Activated naive CD8-positive, alpha-beta T cell (primary cell): ENCODE measurements around the gene CLEC3B.
"Not testable (repeated sequence)": the region's sequence is repeated elsewhere in the genome, so short reads cannot be mapped to it uniquely, and the experiment has no call there.

Experiments used
- H3K27ac Mint-ChIP-seq: one replicate; pipeline ENCODE4 v1.8.0; 2021; ENCODE audit warnings: mixed read lengths
- H3K27me3 Mint-ChIP-seq: one replicate; pipeline ENCODE4 v1.8.0; 2021; ENCODE audit warnings: mixed read lengths
- H3K36me3 Mint-ChIP-seq: one replicate; pipeline ENCODE4 v1.8.0; 2021; ENCODE audit warnings: mixed read lengths
- H3K4me1 Mint-ChIP-seq: one replicate; pipeline ENCODE4 v1.8.0; 2021; ENCODE audit warnings: low read depth, mixed read lengths
- H3K4me3 Mint-ChIP-seq: one replicate; pipeline ENCODE4 v1.8.0; 2021; ENCODE audit warnings: mild to moderate bottlenecking, mixed read lengths
- H3K9me3 Mint-ChIP-seq: one replicate; pipeline ENCODE4 v1.8.0; 2021; ENCODE audit warnings: low read depth, mixed read lengths

The CLEC3B gene, protein sequence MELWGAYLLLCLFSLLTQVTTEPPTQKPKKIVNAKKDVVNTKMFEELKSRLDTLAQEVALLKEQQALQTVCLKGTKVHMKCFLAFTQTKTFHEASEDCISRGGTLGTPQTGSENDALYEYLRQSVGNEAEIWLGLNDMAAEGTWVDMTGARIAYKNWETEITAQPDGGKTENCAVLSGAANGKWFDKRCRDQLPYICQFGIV

DNA sequence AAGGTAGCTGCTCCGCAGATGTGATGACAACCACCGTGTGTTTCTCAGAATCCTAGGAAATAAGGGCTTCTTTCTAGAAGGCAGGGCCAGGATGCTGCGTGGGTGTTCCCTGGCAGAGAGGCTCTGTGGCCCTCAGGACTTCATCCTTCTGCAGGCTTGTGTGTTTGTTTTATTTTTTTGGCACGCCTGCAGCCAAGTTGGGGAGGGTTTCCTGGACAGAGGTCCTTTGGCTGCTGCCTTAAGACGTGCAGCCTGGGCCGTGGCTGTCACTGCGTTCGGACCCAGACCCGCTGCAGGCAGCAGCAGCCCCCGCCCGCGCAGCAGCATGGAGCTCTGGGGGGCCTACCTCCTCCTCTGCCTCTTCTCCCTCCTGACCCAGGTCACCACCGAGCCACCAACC lies at the start of gene CLEC3B:
Gene CLEC3B (plus strand): TSS at position 266 of the 400 bp plus-strand sequence. CDS start 60 bp downstream, at position 326.
- Mint-ChIP-seq H3K27ac (no peak within 1 kb of the TSS), H3K9me3 (no peaks in the 10 kb centered on the region), H3K36me3 (no peaks in the 10 kb centered on the region), H3K27me3 (no peaks in the 10 kb centered on the region), H3K4me1 (peaks cover 7% of the 10 kb centered on the region), H3K4me3 (no peak within 1 kb of the TSS)

DNA sequence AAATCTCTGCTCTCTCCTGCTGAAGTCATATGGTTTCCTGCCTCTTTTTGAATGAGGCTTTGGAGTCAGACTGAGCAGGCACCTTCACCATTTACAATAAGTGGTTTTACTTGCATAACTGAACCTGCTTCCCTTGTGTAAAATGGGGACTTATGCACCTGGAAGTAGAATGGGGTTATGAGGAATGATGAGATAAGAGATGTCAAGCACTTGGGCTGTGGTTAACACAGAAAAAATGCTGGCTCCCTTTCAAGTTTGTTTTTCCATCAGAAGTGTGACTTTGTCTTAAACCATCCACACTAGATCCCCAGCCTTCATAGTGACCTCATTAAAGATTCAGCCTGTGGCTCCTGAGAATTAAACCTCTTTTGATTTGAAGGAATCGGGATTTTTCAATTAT lies 44.9 kb upstream of the CLEC3B start:
- no peaks in the 10 kb centered on the region for H3K9me3 Mint-ChIP-seq
- peaks cover 84% of the 10 kb centered on the region for H3K4me1 Mint-ChIP-seq
- H3K27me3 Mint-ChIP-seq: no peaks in the 10 kb centered on the region
- no peak overlapping the region for H3K27ac Mint-ChIP-seq
- H3K36me3 Mint-ChIP-seq: peaks cover 14% of the 10 kb centered on the region
- H3K4me3 Mint-ChIP-seq: no peak overlapping the region

DNA sequence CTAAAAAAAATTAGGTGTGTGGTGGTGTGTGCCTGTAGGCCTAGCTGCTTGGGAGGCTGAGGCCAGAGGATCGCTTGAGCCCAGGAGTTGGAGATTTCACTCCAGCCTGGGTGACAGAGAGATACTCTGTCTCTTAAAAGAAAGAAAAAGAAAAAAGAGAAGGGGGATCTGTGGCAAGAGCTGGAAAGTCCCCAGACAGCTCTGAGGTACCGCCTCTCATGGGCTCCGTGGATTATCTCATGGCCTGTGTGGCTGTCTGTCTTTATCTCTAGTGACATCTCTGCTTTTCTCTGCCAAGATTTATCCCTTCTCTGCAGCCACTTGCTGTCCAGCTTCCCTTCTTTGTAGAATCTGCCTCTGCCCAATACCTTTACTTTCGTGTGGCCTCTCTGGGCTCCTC lies 44.4 kb upstream of the CLEC3B start:
- Mint-ChIP-seq H3K27ac (peak overlapping the region; percentile 34), H3K4me3 (peak overlapping the region; percentile 31), H3K27me3 (no peaks in the 10 kb centered on the region), H3K36me3 (peaks cover 14% of the 10 kb centered on the region), H3K9me3 (no peaks in the 10 kb centered on the region), H3K4me1 (peaks cover 84% of the 10 kb centered on the region)

DNA sequence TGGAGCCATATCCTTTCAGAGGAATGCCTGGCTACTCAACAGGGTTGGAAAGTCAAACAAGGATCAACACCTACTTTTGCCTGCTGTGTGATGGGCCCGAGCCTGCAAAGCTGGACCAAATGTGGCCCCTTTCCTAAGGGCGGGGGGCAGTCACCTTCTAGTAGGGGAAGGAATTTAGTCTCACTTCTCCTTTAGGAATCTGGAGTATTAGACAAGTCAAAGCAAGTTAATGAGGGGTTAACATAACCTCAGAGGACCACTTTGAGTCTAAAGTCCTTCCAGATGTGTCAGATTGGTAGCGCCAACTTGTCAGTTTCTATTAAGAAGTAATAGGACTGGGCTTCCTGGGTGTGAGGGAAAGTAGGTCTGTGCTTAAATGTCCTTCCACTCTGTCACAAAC lies 43.3 kb upstream of the CLEC3B start:
- no peaks in the 10 kb centered on the region for H3K9me3 Mint-ChIP-seq
- H3K27me3 Mint-ChIP-seq: no peaks in the 10 kb centered on the region
- peaks cover 13% of the 10 kb centered on the region for H3K36me3 Mint-ChIP-seq
- no peak overlapping the region for H3K4me3 Mint-ChIP-seq
- H3K4me1 Mint-ChIP-seq: peaks cover 84% of the 10 kb centered on the region
- no peak overlapping the region for H3K27ac Mint-ChIP-seq

DNA sequence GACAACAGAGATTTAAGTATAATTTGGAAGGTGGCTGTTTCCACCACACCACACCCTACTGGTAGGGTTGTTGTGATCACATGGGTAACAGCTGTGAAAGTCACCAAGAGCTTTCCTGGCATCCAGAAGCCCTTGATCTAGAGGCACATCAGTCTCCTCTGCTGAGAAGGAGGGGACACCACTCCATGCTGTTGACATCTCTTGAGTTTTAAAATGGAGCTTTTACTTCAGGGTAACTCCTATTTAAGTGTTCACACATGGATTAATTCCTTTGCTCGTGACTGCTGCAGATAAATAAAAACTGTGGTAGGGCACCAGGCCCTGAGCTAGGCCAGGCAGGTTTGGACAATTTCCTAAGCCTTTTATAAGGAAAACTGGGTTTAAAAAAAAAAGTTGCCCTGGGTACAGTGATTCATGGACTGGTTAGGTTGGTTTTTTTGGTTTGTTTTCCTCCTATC lies 42.6 kb upstream of the CLEC3B start:
- Mint-ChIP-seq H3K4me3 (no peak overlapping the region), H3K9me3 (no peaks in the 10 kb centered on the region), H3K27me3 (no peaks in the 10 kb centered on the region), H3K36me3 (peaks cover 9% of the 10 kb centered on the region), H3K27ac (no peak overlapping the region), H3K4me1 (peaks cover 84% of the 10 kb centered on the region)

DNA sequence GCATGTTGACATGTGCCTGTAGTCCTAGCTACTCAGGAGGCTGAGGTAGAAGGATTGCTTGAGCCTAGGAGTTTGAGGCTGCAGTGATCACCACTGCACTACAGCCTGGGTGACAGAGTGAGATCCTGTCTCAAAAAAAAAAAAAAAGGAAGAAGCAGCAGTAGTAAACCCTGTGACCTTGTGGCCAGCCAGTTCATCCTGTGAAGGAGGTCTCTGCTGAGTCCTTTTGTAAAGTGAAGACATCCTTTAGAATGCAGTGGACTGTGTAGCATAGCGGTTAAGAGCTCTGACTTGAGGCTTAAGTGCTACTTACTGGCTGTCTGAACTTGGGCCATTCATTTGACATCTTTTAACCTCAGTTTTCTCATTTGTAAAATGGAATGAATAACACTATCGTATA lies 41.8 kb upstream of the CLEC3B start:
- Mint-ChIP-seq H3K27me3 (no peaks in the 10 kb centered on the region), H3K27ac (no peak overlapping the region), H3K4me1 (peaks cover 84% of the 10 kb centered on the region), H3K36me3 (peaks cover 10% of the 10 kb centered on the region), H3K9me3 (no peaks in the 10 kb centered on the region), H3K4me3 (no peak overlapping the region)

DNA sequence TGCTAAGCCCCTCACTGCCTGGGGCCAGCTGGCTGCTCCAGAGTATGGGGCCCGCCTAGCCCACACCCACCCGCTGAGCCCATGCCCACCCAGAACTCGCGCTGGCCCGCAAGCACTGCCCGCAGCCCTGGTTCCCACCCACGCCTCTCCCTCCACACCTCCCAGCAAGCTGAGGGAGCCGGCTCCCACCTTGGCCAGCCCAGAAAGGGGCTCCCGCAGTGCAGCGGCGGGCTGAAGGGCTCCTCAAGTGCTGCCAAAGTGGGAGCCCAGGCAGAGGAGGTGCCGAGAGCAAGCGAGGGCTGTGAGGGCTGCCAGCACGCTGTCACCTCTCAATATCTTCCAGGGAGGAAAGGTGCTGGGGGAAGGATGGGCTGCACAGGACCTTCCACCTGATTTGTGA lies 39.8 kb upstream of the CLEC3B start:
- H3K4me3 Mint-ChIP-seq, H3K27ac Mint-ChIP-seq, H3K27me3 Mint-ChIP-seq, H3K9me3 Mint-ChIP-seq, H3K36me3 Mint-ChIP-seq: not testable (repeated sequence)
- H3K4me1 Mint-ChIP-seq: peaks cover 83% of the 10 kb centered on the region

DNA sequence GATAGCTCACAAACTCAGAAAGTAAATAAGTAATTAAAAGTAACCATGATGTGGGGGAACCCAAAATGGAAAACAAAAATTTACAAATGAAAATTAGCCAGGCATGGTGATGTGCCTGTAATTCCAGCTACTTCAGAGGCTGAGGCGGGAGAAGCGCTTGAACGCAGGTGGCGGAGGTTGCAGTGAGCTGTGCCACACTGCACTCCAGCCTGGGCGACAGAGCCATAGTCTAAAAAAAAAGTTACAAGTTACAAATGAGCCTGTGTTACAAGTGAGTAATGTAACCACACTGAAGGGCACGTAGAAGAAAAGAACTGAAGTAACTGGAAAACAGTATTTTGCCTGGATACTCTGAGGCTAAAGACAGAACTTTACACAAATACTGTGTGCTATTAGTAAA lies 38.8 kb upstream of the CLEC3B start:
- Mint-ChIP-seq H3K27ac (no peak overlapping the region), H3K36me3 (peaks cover 11% of the 10 kb centered on the region), H3K9me3 (no peaks in the 10 kb centered on the region)

DNA sequence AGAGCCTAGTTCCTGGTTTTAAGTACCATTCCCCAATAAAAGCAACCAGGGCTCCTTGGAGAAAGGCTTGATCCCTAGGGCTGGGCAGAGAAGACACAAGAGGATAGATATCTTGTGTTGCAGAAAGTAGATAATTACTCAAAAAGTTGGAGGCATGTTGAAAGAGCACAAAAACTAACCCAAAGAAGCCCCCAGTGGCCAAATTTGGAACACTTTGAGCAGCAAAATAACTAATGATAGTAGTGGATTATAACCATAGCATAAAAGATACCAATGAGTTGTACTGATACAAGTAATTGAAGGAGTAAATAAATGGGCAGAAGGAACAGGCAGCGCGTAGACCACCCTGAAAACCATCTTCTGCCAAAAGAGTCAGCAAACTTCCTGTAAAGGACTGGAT lies 38.0 kb upstream of the CLEC3B start:
- Mint-ChIP-seq H3K27me3 (no peaks in the 10 kb centered on the region), H3K9me3 (no peaks in the 10 kb centered on the region), H3K4me1 (peaks cover 81% of the 10 kb centered on the region), H3K27ac (no peak overlapping the region), H3K36me3 (peaks cover 14% of the 10 kb centered on the region), H3K4me3 (no peak overlapping the region)

More for the DNA sequence above, 38.8 kb upstream of the CLEC3B start:
- Mint-ChIP-seq H3K4me1 (peaks cover 82% of the 10 kb centered on the region), H3K27me3 (no peaks in the 10 kb centered on the region), H3K4me3 (no peak overlapping the region)

DNA sequence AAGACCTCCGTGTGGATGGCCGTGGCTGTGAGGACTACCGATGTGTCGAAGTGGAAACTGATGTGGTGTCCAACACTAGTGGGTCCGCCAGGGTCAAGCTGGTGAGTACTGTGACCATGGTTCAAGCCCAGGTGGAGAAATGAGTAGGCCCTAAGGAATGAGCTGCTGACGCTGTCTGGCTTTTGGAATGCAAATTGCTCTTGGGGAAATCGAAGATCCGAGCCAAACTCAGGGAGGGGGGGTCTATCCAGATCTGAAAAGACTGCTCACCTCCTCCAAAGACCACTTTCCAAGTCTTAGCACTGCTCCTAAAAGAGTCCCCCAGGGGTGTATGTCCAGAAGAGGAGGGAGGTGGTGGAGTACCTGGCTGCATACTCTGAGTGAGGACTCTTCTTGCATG lies 37.0 kb upstream of the CLEC3B start:
- Mint-ChIP-seq H3K4me1 (peaks cover 75% of the 10 kb centered on the region), H3K9me3 (no peaks in the 10 kb centered on the region), H3K4me3 (no peak overlapping the region), H3K27me3 (no peaks in the 10 kb centered on the region), H3K27ac (no peak overlapping the region), H3K36me3 (peaks cover 14% of the 10 kb centered on the region)

DNA sequence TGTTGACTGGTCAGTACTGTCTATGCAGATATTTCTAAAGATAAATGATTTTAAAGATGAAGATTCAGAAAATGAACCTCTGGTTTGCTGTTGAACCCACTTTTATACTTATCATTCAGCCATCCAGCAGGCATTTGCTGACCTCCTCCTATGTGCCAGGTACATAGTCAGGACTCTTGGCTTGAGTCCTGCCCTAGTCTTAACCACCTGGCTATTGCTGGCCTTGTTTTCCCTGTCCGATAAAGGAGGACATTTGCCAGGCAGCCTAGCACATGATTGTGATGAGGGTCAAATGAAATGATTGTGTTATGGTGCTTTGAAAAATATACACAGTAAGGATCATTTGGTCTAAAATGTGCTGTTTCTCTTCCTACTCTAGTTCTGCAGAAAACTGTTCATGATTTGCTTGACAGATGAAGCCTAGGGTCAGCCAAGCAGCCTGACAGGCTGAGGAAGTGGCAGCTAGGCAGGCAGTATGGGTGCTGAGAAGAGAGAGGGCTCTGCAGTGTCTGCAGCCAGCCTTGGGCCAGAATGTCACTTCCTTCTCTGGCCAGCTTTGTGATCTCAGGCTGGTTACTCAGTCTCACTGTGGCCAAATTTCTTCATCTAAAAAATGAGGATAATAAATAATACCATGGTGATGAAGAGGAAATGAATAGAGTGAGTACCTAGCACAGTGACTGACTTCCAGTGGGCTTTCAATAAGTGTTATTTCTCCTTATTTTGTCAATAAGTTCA lies 36.3 kb upstream of the CLEC3B start:
- H3K4me1 Mint-ChIP-seq: peaks cover 69% of the 10 kb centered on the region
- H3K9me3 Mint-ChIP-seq: no peaks in the 10 kb centered on the region
- H3K36me3 Mint-ChIP-seq: peaks cover 13% of the 10 kb centered on the region
- H3K27me3 Mint-ChIP-seq: no peaks in the 10 kb centered on the region
- no peak overlapping the region for H3K4me3 Mint-ChIP-seq
- no peak overlapping the region for H3K27ac Mint-ChIP-seq

DNA sequence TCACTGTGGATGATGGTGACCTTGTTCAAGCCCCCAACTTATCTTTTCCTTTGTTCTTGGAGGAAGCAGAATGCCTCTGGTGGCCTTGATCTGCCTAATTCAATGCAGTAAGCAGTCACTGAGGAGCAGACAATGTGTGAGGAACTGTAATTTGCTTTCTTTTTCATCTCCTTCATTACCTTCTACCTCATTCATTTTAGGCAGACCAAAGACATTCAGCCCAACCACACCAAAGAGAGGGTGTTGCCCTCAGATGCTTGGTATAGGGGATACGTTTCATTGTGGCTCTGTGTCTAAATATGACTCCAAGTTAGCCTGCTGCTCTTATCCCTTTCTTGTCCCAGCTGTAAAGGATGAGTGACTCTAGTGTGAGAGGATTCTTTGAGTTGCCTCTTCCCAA lies 34.8 kb upstream of the CLEC3B start:
- H3K36me3 Mint-ChIP-seq: peaks cover 10% of the 10 kb centered on the region

DNA sequence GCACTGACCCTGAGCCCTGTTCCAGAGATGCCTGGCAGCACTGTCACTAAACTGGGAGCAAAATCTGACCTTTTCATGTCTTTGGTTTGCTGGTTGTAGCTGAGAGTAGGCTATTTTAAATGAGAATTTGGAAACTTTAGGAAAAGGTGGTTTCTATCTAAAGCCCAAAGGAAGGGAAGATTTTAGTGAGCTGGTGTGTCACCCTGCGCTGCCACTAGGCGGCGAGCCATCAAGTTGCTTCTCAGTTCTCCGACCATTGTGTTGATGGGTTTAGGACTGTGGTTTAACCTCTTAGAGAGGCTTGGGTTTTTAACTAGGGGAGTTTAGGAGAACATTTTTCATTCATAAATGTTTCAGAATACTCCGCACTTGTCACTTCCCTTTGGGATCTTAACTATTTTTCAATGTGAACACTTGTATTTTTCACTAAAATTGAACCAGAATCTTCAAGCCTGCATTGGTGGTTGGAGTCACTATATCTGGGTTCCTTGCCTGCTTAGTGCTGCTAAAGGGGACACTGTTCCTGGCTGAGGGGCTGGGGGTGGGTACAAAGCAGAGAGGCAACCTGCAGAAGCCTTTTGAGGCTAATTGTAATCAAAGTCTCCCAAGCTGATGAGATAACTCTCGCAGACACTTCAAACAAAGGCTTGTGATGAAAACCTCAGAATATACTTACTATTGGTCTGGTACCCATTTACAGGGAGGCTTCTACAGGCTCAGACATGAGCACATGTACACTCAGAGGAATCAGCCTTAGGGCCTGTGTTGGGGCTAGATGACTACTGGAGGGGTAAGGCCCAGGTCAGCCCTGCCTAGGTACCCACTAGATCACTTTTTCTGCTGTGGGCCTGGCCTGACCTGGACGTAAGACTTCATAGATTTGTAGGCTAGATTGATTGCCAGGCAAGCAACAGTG lies 33.3 kb upstream of the CLEC3B start:
- H3K27me3 Mint-ChIP-seq: no peaks in the 10 kb centered on the region
- peaks cover 10% of the 10 kb centered on the region for H3K36me3 Mint-ChIP-seq
- peaks cover 71% of the 10 kb centered on the region for H3K4me1 Mint-ChIP-seq
- H3K4me3 Mint-ChIP-seq: no peak overlapping the region
- no peaks in the 10 kb centered on the region for H3K9me3 Mint-ChIP-seq
- H3K27ac Mint-ChIP-seq: no peak overlapping the region

More for the DNA sequence above, 34.8 kb upstream of the CLEC3B start:
- peaks cover 71% of the 10 kb centered on the region for H3K4me1 Mint-ChIP-seq
- H3K27ac Mint-ChIP-seq: no peak overlapping the region
- H3K27me3 Mint-ChIP-seq: no peaks in the 10 kb centered on the region
- H3K9me3 Mint-ChIP-seq: no peaks in the 10 kb centered on the region
- H3K4me3 Mint-ChIP-seq: peak overlapping the region; percentile 54

DNA sequence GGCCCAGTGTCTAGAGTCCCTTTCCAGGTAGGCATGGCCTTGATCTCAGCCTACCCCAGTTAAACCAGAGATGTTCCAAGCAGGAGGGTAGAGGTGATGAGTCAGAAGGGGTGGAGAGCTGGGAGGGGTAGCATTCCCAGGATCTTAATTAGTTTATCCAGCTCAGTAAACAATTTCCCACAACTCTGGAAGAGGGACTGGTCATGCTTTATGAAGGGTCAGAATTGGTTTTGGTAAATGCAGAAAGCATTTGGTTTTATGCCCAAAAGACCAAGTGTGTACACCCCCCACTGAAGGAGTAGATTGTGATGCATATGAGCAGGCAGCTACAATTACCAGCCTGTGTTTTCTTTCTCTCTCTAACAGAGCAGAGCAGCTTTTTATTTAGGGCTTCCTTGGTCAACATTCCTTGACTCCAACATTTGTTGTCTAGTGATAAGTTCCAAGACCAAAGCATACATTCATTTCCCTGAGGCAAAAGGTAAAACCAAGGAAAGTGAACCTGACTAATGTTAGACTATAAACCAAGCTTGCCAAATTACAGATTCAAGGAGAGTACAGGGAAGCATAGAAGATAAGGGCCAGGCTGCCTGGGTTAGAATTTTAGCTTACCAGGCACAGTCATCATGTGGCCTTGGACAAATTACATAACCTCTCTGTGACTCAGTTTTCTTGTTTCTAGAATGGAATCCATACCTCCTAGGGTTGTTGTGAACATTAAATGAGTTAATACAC lies 32.5 kb upstream of the CLEC3B start:
- Mint-ChIP-seq H3K36me3 (peaks cover 10% of the 10 kb centered on the region), H3K27ac (no peak overlapping the region), H3K4me3 (no peak overlapping the region), H3K27me3 (no peaks in the 10 kb centered on the region), H3K9me3 (no peaks in the 10 kb centered on the region), H3K4me1 (peaks cover 65% of the 10 kb centered on the region)
